Measurements from ENCODE around the gene LRRC42.
"Not testable (repeated sequence)": the region's sequence is repeated elsewhere in the genome, so short reads cannot be mapped to it uniquely, and the experiment has no call there.

The LRRC42 gene

GRCh38 chr1:53967409-53968124 is 21.4 kb downstream of the LRRC42 start:
- DNase-seq (ENCODE audit: low read depth), result no peak

GRCh38 chr1:53968125-53968513 is 22.0 kb downstream of the LRRC42 start:
- no peak for DNase-seq (ENCODE audit: low read depth)

GRCh38 chr1:53969323-53969722 is 23.2 kb downstream of the LRRC42 start:
- DNase-seq (ENCODE audit: low read depth), result not testable (repeated sequence)

GRCh38 chr1:53971718-53972117 is 25.6 kb downstream of the LRRC42 start:
- no peak for DNase-seq (ENCODE audit: low read depth)

GRCh38 chr1:53975861-53976260 is 29.7 kb downstream of the LRRC42 start:
- DNase-seq (ENCODE audit: low read depth), result no peak

- no peak for DNase-seq (ENCODE audit: low read depth)
These were observed 33.7 kb downstream of the LRRC42 start for GRCh38 chr1:53979712-53980450.

- no peak for DNase-seq (ENCODE audit: low read depth)
These were observed 35.1 kb downstream of the LRRC42 start for GRCh38 chr1:53981220-53981619.

GRCh38 chr1:53982034-53982762 is 36.0 kb downstream of the LRRC42 start:
- DNase-seq (ENCODE audit: low read depth), result peak; percentile 24

- DNase-seq (ENCODE audit: low read depth), result no peak
These were observed 36.6 kb downstream of the LRRC42 start for GRCh38 chr1:53982763-53983104.

- no peak for DNase-seq (ENCODE audit: low read depth)
These were observed 38.6 kb downstream of the LRRC42 start for GRCh38 chr1:53984726-53985125.

GRCh38 chr1:53986458-53986857 is 40.3 kb downstream of the LRRC42 start:
- no peak for DNase-seq (ENCODE audit: low read depth)

GRCh38 chr1:53987880-53988279 is 41.7 kb downstream of the LRRC42 start:
- DNase-seq (ENCODE audit: low read depth), result no peak

- DNase-seq (ENCODE audit: low read depth), result no peak
These were observed 46.1 kb downstream of the LRRC42 start for GRCh38 chr1:53992085-53992874.

- DNase-seq (ENCODE audit: low read depth), result not testable (repeated sequence)
These were observed 48.4 kb downstream of the LRRC42 start for GRCh38 chr1:53994516-53994915.

GRCh38 chr1:53995683-53996082 is 49.5 kb downstream of the LRRC42 start:
- DNase-seq (ENCODE audit: low read depth), result no peak

GRCh38 chr1:53998223-53998622 is 52.1 kb downstream of the LRRC42 start:
- no peak for DNase-seq (ENCODE audit: low read depth)

GRCh38 chr1:53999920-54000319 is 53.8 kb downstream of the LRRC42 start:
- DNase-seq (ENCODE audit: low read depth), result no peak

GRCh38 chr1:54001591-54001990 is 55.4 kb downstream of the LRRC42 start:
- DNase-seq (ENCODE audit: low read depth), result no peak

- DNase-seq (ENCODE audit: low read depth), result no peak
These were observed 56.5 kb downstream of the LRRC42 start for GRCh38 chr1:54002544-54003248.

- DNase-seq (ENCODE audit: low read depth), result no peak
These were observed 57.1 kb downstream of the LRRC42 start for GRCh38 chr1:54003249-54003646.

GRCh38 chr1:54003750-54004480 is 57.8 kb downstream of the LRRC42 start:
- not testable (repeated sequence) for DNase-seq (ENCODE audit: low read depth)
